GM19023 (cell line): ENCODE results near the gene PCYT2.

Experiments
- ATAC-seq: cut with Tn5 transposase; IDR thresholded peaks from one replicate; pipeline ENCODE4 v1.9.1; 2021; ENCODE audit warnings: mild to moderate bottlenecking, moderate library complexity; ENCODE audit not compliant: unreplicated experiment

The PCYT2 gene

GRCh38 chr17:81858967-81859905, 52.0 kb downstream of the PCYT2 start:
- no peak for ATAC-seq

GRCh38 chr17:81858170-81858966, 52.8 kb downstream of the PCYT2 start:
- ATAC-seq: no peak

- no peak for ATAC-seq
These were observed 56.0 kb downstream of the PCYT2 start for GRCh38 chr17:81854974-81855774.

GRCh38 chr17:81852237-81852636, 59.0 kb downstream of the PCYT2 start:
- no peak for ATAC-seq

GRCh38 chr17:81851423-81851822, 59.8 kb downstream of the PCYT2 start:
- ATAC-seq: no peak
